GM18861 (cell line): ENCODE measurements around the gene PRR36.

Experiments used
- ATAC-seq: cut with Tn5 transposase; IDR thresholded peaks from one replicate; pipeline ENCODE4 v1.9.1; 2021; ENCODE audit not compliant: unreplicated experiment

PRR36 gene

GRCh38 chr19:7823686-7824301, 50.4 kb downstream of the PRR36 start:
- no peak for ATAC-seq

- no peak for ATAC-seq
Measured at GRCh38 chr19:7822910-7823515, 51.2 kb downstream of the PRR36 start.

DNA sequence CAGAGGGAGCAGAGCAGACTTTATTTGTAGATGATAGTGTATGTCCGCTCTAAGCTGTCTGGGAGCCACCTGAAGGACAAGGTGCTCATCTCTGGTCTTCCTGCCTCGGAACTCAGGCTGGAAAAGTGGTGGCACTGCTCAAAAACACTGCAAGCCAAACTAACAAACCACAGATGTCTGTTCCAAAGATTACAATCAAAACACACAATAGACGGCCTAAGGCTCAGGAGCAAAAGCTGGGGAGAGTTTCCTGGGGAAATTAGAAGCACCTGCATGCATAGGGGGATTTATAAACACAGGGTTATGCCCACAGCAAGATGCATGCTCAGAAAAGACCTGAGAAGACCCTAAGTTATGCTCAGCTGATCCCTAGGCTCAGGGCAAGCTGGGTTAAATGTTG, 53.6 kb downstream of the PRR36 start:
- ATAC-seq: no peak

DNA sequence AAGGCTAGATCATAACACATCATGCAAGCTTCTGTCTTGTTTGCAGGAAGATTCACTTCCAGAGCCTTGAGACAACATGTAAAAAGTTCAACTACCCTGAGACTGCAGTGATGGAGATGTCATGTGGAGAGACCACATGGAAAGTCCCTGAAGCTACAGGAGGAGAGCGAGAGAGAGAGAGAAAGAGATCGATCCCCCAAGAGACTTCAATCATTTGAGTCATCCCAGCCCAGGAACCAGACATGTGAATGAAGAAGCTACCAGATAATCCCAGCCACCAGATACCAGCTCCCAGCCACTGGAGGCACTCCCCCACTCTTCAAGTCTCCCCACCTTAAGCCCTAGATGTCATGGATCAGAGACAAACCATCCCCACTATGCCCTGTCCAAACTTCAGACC, 54.9 kb downstream of the PRR36 start:
- no peak for ATAC-seq

- no peak for ATAC-seq
Measured at GRCh38 chr19:7818806-7819205, 55.4 kb downstream of the PRR36 start.
